GM12878 (cell line): ENCODE measurements around the gene MYO1H. TPM values are rescaled to one million over a fixed set of nuclear protein-coding genes. Genes with fewer than 3 reads are reported as not detected.

Source experiments
- ATAC-seq: fragments of 200-7000 bp; cut with Tn5 transposase; 3 replicates; pipeline ENCODE4 v1.9.1; 2020; ENCODE audit warnings: mild to moderate bottlenecking, moderate library complexity
- BruUV-seq: library from RNA; stranded (reverse); fragments of 400-500 nt; replicated peaks from 2 replicates; lab custom pipeline; 2021; lab: Mats Ljungman, UMichigan
- CTCF ChIA-PET: fragments of 300-600 bp; sonication (Branson Sonifier 250); formaldehyde crosslinking; extraction: SDS; loops from one replicate; lab custom pipeline; 2021; ENCODE audit warnings: inconsistent platforms; lab: Yijun Ruan, JAX
- POLR2A ChIA-PET: fragments of 350-600 bp; formaldehyde crosslinking; extraction: SDS; loops from one replicate; lab custom pipeline; 2021; ENCODE audit warnings: inconsistent platforms; lab: Charles Lee
- RAD21 ChIA-PET: fragments of 300-600 bp; sonication (Branson Sonifier 250); formaldehyde crosslinking; loops from one replicate; lab custom pipeline; 2023; ENCODE audit warnings: antibody characterized with exemption; ENCODE audit not compliant: unreplicated experiment; lab: Charles Lee
- SMC1A ChIA-PET: fragments of 300-600 bp; sonication (Branson Sonifier 250); formaldehyde crosslinking; loops from one replicate; lab custom pipeline; 2023; ENCODE audit not compliant: unreplicated experiment, uncharacterized antibody; lab: Charles Lee
- DNase-seq: peaks from one replicate; pipeline ENCODE4 v3.0.0-alpha.2; 2011; ENCODE audit warnings: low read depth, low spot score
- FAIRE-seq: peaks from 3 replicates; lab custom pipeline; 2011; peaks lifted over from hg19 to GRCh38; lab: Jason Lieb, UNC
- H2AFZ ChIP-seq: 2 replicates; pipeline ENCODE4 v1.6.0; 2011; ENCODE audit warnings: low read depth, low read length, control low read depth; ENCODE audit not compliant: control insufficient read depth
- H3K27ac ChIP-seq: 2 replicates; pipeline ENCODE4 v1.5.1; 2011; ENCODE audit warnings: control low read depth; ENCODE audit not compliant: control insufficient read depth, insufficient read depth
- H3K27me3 ChIP-seq, 2 experiments: replicated peaks in 1 of 2; 2 replicates each; pipeline versions ENCODE4 v1.6.0 to v1.6.1; 2011; ENCODE audit warnings: low read length in 1 of 2; ENCODE audit not compliant: control insufficient read depth in 2 of 2, insufficient read depth in 2 of 2
- H3K36me3 ChIP-seq, 2 experiments: 2 replicates each; pipeline ENCODE4 v1.5.1; 2011; ENCODE audit warnings: low read length in 1 of 2; ENCODE audit not compliant: control insufficient read depth in 2 of 2, insufficient read depth in 2 of 2
- H3K4me1 ChIP-seq: 2 replicates; pipeline ENCODE4 v1.6.1; 2011; ENCODE audit warnings: mild to moderate bottlenecking, low read length, moderate library complexity, mixed read lengths; ENCODE audit not compliant: control insufficient read depth, insufficient read depth
- H3K4me2 ChIP-seq: 2 replicates; pipeline ENCODE4 v1.6.0; 2011; ENCODE audit warnings: control low read depth; ENCODE audit not compliant: control insufficient read depth, insufficient read depth
- H3K4me3 ChIP-seq: fragments of 200-600 bp; sonication (generic); 2 replicates; pipeline ENCODE4 v1.5.1; 2016
- H3K79me2 ChIP-seq: 2 replicates; pipeline ENCODE4 v1.6.0; 2011; ENCODE audit warnings: low read length; ENCODE audit not compliant: control insufficient read depth, insufficient read depth
- H3K9ac ChIP-seq: 2 replicates; pipeline ENCODE4 v1.8.0; 2011; ENCODE audit warnings: low read length, control low read depth, mixed read lengths; ENCODE audit not compliant: control insufficient read depth, insufficient read depth
- H3K9me3 ChIP-seq: replicated peaks from 3 replicates; pipeline ENCODE4 v1.5.1; 2011; ENCODE audit warnings: mild to moderate bottlenecking, low read length; ENCODE audit not compliant: control insufficient read depth, insufficient read depth
- H4K20me1 ChIP-seq: 2 replicates; pipeline ENCODE4 v1.6.0; 2011; ENCODE audit not compliant: control insufficient read depth, insufficient read depth
- CHD1 ChIP-seq: IDR thresholded peaks from 2 replicates; pipeline ENCODE4 v1.6.1; 2012; ENCODE audit warnings: low read depth, low read length, improper control_type of control experiment
- LARP7 ChIP-seq: fragments of 450-650 bp; IDR thresholded peaks from 2 replicates; pipeline ENCODE4 v1.6.1; 2017; ENCODE audit warnings: mild to moderate bottlenecking
- MEF2B ChIP-seq: fragments of 450-650 bp; IDR thresholded peaks from 2 replicates; pipeline ENCODE4 v1.6.1; 2018; ENCODE audit warnings: mild to moderate bottlenecking, moderate library complexity; ENCODE audit not compliant: partially characterized antibody, poor library complexity, severe bottlenecking
- NFYB ChIP-seq: IDR thresholded peaks from 2 replicates; pipeline ENCODE4 v1.6.1; 2011; ENCODE audit warnings: low read depth, mild to moderate bottlenecking, low read length, improper control_type of control experiment, moderate library complexity; ENCODE audit not compliant: insufficient read depth
- NR2C1 ChIP-seq: fragments of 450-650 bp; IDR thresholded peaks from 2 replicates; pipeline ENCODE4 v1.6.1; 2017; ENCODE audit warnings: antibody characterized with exemption, mild to moderate bottlenecking, moderate library complexity
- RAD51 ChIP-seq: fragments of 450-650 bp; IDR thresholded peaks from 2 replicates; pipeline ENCODE4 v1.6.1; 2016; ENCODE audit warnings: moderate library complexity, mild to moderate bottlenecking, inconsistent platforms
- RFX5 ChIP-seq: IDR thresholded peaks from 2 replicates; pipeline ENCODE4 v1.6.1; 2011; ENCODE audit warnings: low read depth, low read length, improper control_type of control experiment
- SMAD1 ChIP-seq: fragments of 450-650 bp; IDR thresholded peaks from 2 replicates; pipeline ENCODE4 v1.6.1; 2018; ENCODE audit warnings: mild to moderate bottlenecking, low read depth; ENCODE audit not compliant: partially characterized antibody
- WGBS: methylation state at CpG from one replicate; pipeline ENCODE4 v1.1.6; 2016; ENCODE audit warnings: low lambda C conversion rate; ENCODE audit not compliant: insufficient replicate concordance, insufficient coverage; ENCODE audit errors: missing lambda C conversion rate; 5-methylcytosine and 5-hydroxymethylcytosine counted together
- in situ Hi-C: fragments of 300-500 bp; cut with MboI; formaldehyde crosslinking; loops from 9 replicates; pipeline ENCODE4 v1.14.3; 2018; ENCODE audit warnings: mixed read lengths
- intact Hi-C: fragments of 100-400 bp; cut with micrococcal nuclease; formaldehyde crosslinking; loops from one replicate; pipeline ENCODE4 v1.14.2; 2022; ENCODE audit not compliant: unreplicated experiment
- polyA plus RNA-seq, 11 experiments: library from polyadenylated mRNA; depleted of rRNA in 4 of 11; unstranded in 6 of 11; stranded (reverse) in 5 of 11; fragments of >200 nt; fragmentation: Nextera tagmentation in 4 of 11; fragmentation: Illumina TruSeq in 1 of 11; extraction: Ambion mirVana in 4 of 11; extraction: Trizol in 1 of 11; gene quantifications; 1 replicate in 1 of 11; 2 replicates in 10 of 11; pipeline versions ENCODE4 v1.2.1 to v1.2.3, GENCODE V29; 2011 to 2016; ENCODE audit warnings: inconsistent platforms in 2 of 11, missing spikeins in 2 of 11, low read depth in 1 of 11
- total RNA-seq, 4 experiments: library from RNA; depleted of rRNA in 3 of 4; stranded (reverse); fragments of >200 nt in 3 of 4; fragmentation: Illumina TruSeq in 1 of 4; extraction: Trizol in 1 of 4; gene quantifications; 2 replicates each; pipeline versions ENCODE4 v1.2.1 to v1.2.3, GENCODE V29; 2013 to 2021

The MYO1H gene
- total and polyA plus RNA-seq, 10 of the 15 experiments (the other 5 are each of a cell fraction or from before 2014, with no cell fraction given) = 0.05 TPM; not detected in 9

DNA sequence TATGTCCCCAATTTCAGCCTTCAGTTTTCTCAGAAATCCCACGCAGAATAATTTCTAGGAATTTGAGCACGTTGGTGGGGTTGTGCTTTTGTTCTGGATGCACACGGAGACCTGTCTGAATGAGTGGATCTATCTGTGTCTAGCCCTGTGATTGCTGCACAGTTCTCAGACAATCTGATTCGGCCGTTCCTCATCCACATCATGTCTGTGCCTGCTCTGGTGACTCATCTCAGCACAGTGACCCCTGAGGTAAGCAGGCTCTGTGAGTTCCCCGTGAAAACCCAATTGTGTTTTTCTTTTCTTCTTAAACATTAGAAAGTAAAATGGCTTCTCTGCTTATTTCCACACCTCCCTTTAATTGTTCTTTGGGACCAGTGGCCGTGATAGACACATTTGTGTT is 150.0 kb downstream of the MYO1H start:
- TF ChIP-seq LARP7 (no peak), NR2C1 (no peak), RFX5 (no peak), RAD51 (no peak), MEF2B (no peak), CHD1 (no peak), NFYB (no peak), SMAD1 (no peak)
- TF ChIP-seq, all 136 proteins: peak for 0
- no peak for FAIRE-seq
- DNase-seq = no peak
- Histone ChIP-seq H3K4me1 (no peaks in the 10 kb centered on the region), H3K27me3 (no peaks in the 10 kb centered on the region), H2AFZ (no peak overlapping the region), H3K27ac (no peak overlapping the region), H3K9ac (no peak overlapping the region), H3K4me3 (no peak overlapping the region), H3K9me3 (no peaks in the 10 kb centered on the region), H3K4me2 (no peak overlapping the region), H4K20me1 (no peaks in the 10 kb centered on the region), H3K79me2 (no peaks in the 10 kb centered on the region), H3K36me3 (peaks cover 2 to 21% of the 10 kb centered on the region in 2 experiments)
- ChIA-PET CTCF (no interaction called here), SMC1A (no interaction called here), RAD21 (no interaction called here), POLR2A (no interaction called here)
- no TSS peak for BruUV-seq
- ATAC-seq = no peak
- 92% methylated on average over 7 of the region's 7 CpGs for WGBS
- intact Hi-C loops (no loop called here), in situ Hi-C loops (no loop called here)

Other genes with a start within 250 kb of the MYO1H start
- 0.17 and 0.38 TPM in 2 replicates for gene ACACB, start 231.3 kb upstream of the MYO1H start, total RNA-seq (2014; rRNA removed)
- 0.14 and 0.36 TPM in 2 replicates for gene ACACB, start 231.3 kb upstream of the MYO1H start, total RNA-seq (2014; rRNA removed; fragmentation: Illumina TruSeq; extraction: Trizol)
- gene ACACB, start 231.3 kb upstream of the MYO1H start, total RNA-seq (2021) = 0.88 and 1.4 TPM in 2 replicates
- 0.19 and 0.35 TPM in 2 replicates for gene ACACB, start 231.3 kb upstream of the MYO1H start, polyA plus RNA-seq (2011; rRNA removed)
- 0.06 and 0.41 TPM in 2 replicates for gene ACACB, start 231.3 kb upstream of the MYO1H start, polyA plus RNA-seq (2014; fragmentation: Illumina TruSeq; extraction: Trizol)
- gene ACACB, start 231.3 kb upstream of the MYO1H start, polyA plus RNA-seq (2014; fragmentation: Nextera tagmentation; extraction: Ambion mirVana) = under 1 TPM in 1 of 2 experiments, not detected in 1; 0.05 TPM
- 0.55 and 1.9 TPM in 2 replicates for gene ACACB, start 231.3 kb upstream of the MYO1H start, polyA plus RNA-seq (2014; rRNA removed)
- under 1 TPM in 1 of 2 experiments, not detected in 1; 0.52 TPM for gene ACACB, start 231.3 kb upstream of the MYO1H start, polyA plus RNA-seq (2016; fragmentation: Nextera tagmentation; extraction: Ambion mirVana)
- not detected in 2 replicates for gene FOXN4, start 38.6 kb upstream of the MYO1H start, total RNA-seq (2014; rRNA removed)
- not detected in 2 replicates for gene FOXN4, start 38.6 kb upstream of the MYO1H start, total RNA-seq (2014; rRNA removed; fragmentation: Illumina TruSeq; extraction: Trizol)
- not detected in 2 replicates for gene FOXN4, start 38.6 kb upstream of the MYO1H start, total RNA-seq (2021)
- not detected in 2 replicates for gene FOXN4, start 38.6 kb upstream of the MYO1H start, polyA plus RNA-seq (2011; rRNA removed)
- gene FOXN4, start 38.6 kb upstream of the MYO1H start, polyA plus RNA-seq (2014; fragmentation: Illumina TruSeq; extraction: Trizol) = not detected in 2 replicates
- not detected for gene FOXN4, start 38.6 kb upstream of the MYO1H start, polyA plus RNA-seq (2014; fragmentation: Nextera tagmentation; extraction: Ambion mirVana)
- gene FOXN4, start 38.6 kb upstream of the MYO1H start, polyA plus RNA-seq (2014; rRNA removed) = not detected in 2 replicates
- not detected for gene FOXN4, start 38.6 kb upstream of the MYO1H start, polyA plus RNA-seq (2016; fragmentation: Nextera tagmentation; extraction: Ambion mirVana)
- gene KCTD10, start 129.4 kb downstream of the MYO1H start, total RNA-seq (2014; rRNA removed) = 22.1 and 36.4 TPM in 2 replicates
- gene KCTD10, start 129.4 kb downstream of the MYO1H start, total RNA-seq (2014; rRNA removed; fragmentation: Illumina TruSeq; extraction: Trizol) = 23.1 and 24.1 TPM in 2 replicates
- 34.0 and 40.5 TPM in 2 replicates for gene KCTD10, start 129.4 kb downstream of the MYO1H start, total RNA-seq (2021)
- 51.2 and 52.0 TPM in 2 replicates for gene KCTD10, start 129.4 kb downstream of the MYO1H start, polyA plus RNA-seq (2011; rRNA removed)
- 33.3 and 36.3 TPM in 2 replicates for gene KCTD10, start 129.4 kb downstream of the MYO1H start, polyA plus RNA-seq (2014; fragmentation: Illumina TruSeq; extraction: Trizol)
- gene KCTD10, start 129.4 kb downstream of the MYO1H start, polyA plus RNA-seq (2014; fragmentation: Nextera tagmentation; extraction: Ambion mirVana) = 10 to 100 TPM in 1 of 2 experiments, 1 to 10 TPM in 1; 5.6 to 28.4 TPM
- 42.1 and 55.7 TPM in 2 replicates for gene KCTD10, start 129.4 kb downstream of the MYO1H start, polyA plus RNA-seq (2014; rRNA removed)
- 10 to 100 TPM; 30.1 to 34.4 TPM for gene KCTD10, start 129.4 kb downstream of the MYO1H start, polyA plus RNA-seq (2016; fragmentation: Nextera tagmentation; extraction: Ambion mirVana)
- gene UBE3B, start 129.7 kb downstream of the MYO1H start, total RNA-seq (2014; rRNA removed) = 16.2 and 16.6 TPM in 2 replicates
- 11.1 and 11.3 TPM in 2 replicates for gene UBE3B, start 129.7 kb downstream of the MYO1H start, total RNA-seq (2014; rRNA removed; fragmentation: Illumina TruSeq; extraction: Trizol)
- 17.4 and 19.1 TPM in 2 replicates for gene UBE3B, start 129.7 kb downstream of the MYO1H start, total RNA-seq (2021)
- gene UBE3B, start 129.7 kb downstream of the MYO1H start, polyA plus RNA-seq (2011; rRNA removed) = 17.2 and 22.2 TPM in 2 replicates
- gene UBE3B, start 129.7 kb downstream of the MYO1H start, polyA plus RNA-seq (2014; fragmentation: Illumina TruSeq; extraction: Trizol) = 12.9 and 13.7 TPM in 2 replicates
- gene UBE3B, start 129.7 kb downstream of the MYO1H start, polyA plus RNA-seq (2014; fragmentation: Nextera tagmentation; extraction: Ambion mirVana) = 1 to 10 TPM; 7.4 to 7.7 TPM
- gene UBE3B, start 129.7 kb downstream of the MYO1H start, polyA plus RNA-seq (2014; rRNA removed) = 17.5 and 19.6 TPM in 2 replicates
- gene UBE3B, start 129.7 kb downstream of the MYO1H start, polyA plus RNA-seq (2016; fragmentation: Nextera tagmentation; extraction: Ambion mirVana) = 10 to 100 TPM; 21.9 to 25.3 TPM
- 47.1 and 49.6 TPM in 2 replicates for gene MMAB, start 225.6 kb downstream of the MYO1H start, total RNA-seq (2014; rRNA removed)
- gene MMAB, start 225.6 kb downstream of the MYO1H start, total RNA-seq (2014; rRNA removed; fragmentation: Illumina TruSeq; extraction: Trizol) = 41.4 TPM in 2 replicates
- 51.7 and 59.3 TPM in 2 replicates for gene MMAB, start 225.6 kb downstream of the MYO1H start, total RNA-seq (2021)
- gene MMAB, start 225.6 kb downstream of the MYO1H start, polyA plus RNA-seq (2011; rRNA removed) = 43.2 and 43.9 TPM in 2 replicates
- gene MMAB, start 225.6 kb downstream of the MYO1H start, polyA plus RNA-seq (2014; fragmentation: Illumina TruSeq; extraction: Trizol) = 9.6 and 22.5 TPM in 2 replicates
- 10 to 100 TPM; 10.6 to 28.6 TPM for gene MMAB, start 225.6 kb downstream of the MYO1H start, polyA plus RNA-seq (2014; fragmentation: Nextera tagmentation; extraction: Ambion mirVana)
- 55.2 and 56.1 TPM in 2 replicates for gene MMAB, start 225.6 kb downstream of the MYO1H start, polyA plus RNA-seq (2014; rRNA removed)
- 10 to 100 TPM; 61.4 to 65.3 TPM for gene MMAB, start 225.6 kb downstream of the MYO1H start, polyA plus RNA-seq (2016; fragmentation: Nextera tagmentation; extraction: Ambion mirVana)
- gene MVK, start 225.9 kb downstream of the MYO1H start, total RNA-seq (2014; rRNA removed) = 46.5 and 46.7 TPM in 2 replicates
- gene MVK, start 225.9 kb downstream of the MYO1H start, total RNA-seq (2014; rRNA removed; fragmentation: Illumina TruSeq; extraction: Trizol) = 23.5 and 24.6 TPM in 2 replicates
- 43.3 and 45.0 TPM in 2 replicates for gene MVK, start 225.9 kb downstream of the MYO1H start, total RNA-seq (2021)
- 20.6 and 31.4 TPM in 2 replicates for gene MVK, start 225.9 kb downstream of the MYO1H start, polyA plus RNA-seq (2011; rRNA removed)
- 13.9 and 23.6 TPM in 2 replicates for gene MVK, start 225.9 kb downstream of the MYO1H start, polyA plus RNA-seq (2014; fragmentation: Illumina TruSeq; extraction: Trizol)
- gene MVK, start 225.9 kb downstream of the MYO1H start, polyA plus RNA-seq (2014; fragmentation: Nextera tagmentation; extraction: Ambion mirVana) = 1 to 10 TPM in 1 of 2 experiments, under 1 TPM in 1; 0.24 to 2.8 TPM
- gene MVK, start 225.9 kb downstream of the MYO1H start, polyA plus RNA-seq (2014; rRNA removed) = 43.0 and 49.5 TPM in 2 replicates
- 10 to 100 TPM; 32.3 to 33.8 TPM for gene MVK, start 225.9 kb downstream of the MYO1H start, polyA plus RNA-seq (2016; fragmentation: Nextera tagmentation; extraction: Ambion mirVana)